Choroid plexus epithelial cell (primary cell): ENCODE data around the gene ANKRD16.
"Not testable (repeated sequence)": the region's sequence is repeated elsewhere in the genome, so short reads cannot be mapped to it uniquely, and the experiment has no call there.

ENCODE experiments used
- DNase-seq: peaks from one replicate; pipeline ENCODE4 v3.0.0-alpha.2; 2010; ENCODE audit warnings: low read depth
- H3K4me3 ChIP-seq: 2 replicates; pipeline ENCODE4 v1.5.1; 2011; ENCODE audit warnings: low read depth, mild to moderate bottlenecking, control low read depth, low read length, moderate library complexity
- TF ChIP-seq, protein P1 (sequence below): conservative IDR thresholded peaks from 2 replicates; pipeline ENCODE4 v1.5.1; 2011; ENCODE audit warnings: low read depth, mild to moderate bottlenecking, control low read depth, inconsistent platforms, low read length, moderate library complexity

The ANKRD16 gene

GRCh38 chr10:5862981-5863685 lies 26.6 kb downstream of the ANKRD16 start:
- DNase-seq, H3K4me3 ChIP-seq: not testable (repeated sequence)
- TF ChIP-seq, protein P1, sequence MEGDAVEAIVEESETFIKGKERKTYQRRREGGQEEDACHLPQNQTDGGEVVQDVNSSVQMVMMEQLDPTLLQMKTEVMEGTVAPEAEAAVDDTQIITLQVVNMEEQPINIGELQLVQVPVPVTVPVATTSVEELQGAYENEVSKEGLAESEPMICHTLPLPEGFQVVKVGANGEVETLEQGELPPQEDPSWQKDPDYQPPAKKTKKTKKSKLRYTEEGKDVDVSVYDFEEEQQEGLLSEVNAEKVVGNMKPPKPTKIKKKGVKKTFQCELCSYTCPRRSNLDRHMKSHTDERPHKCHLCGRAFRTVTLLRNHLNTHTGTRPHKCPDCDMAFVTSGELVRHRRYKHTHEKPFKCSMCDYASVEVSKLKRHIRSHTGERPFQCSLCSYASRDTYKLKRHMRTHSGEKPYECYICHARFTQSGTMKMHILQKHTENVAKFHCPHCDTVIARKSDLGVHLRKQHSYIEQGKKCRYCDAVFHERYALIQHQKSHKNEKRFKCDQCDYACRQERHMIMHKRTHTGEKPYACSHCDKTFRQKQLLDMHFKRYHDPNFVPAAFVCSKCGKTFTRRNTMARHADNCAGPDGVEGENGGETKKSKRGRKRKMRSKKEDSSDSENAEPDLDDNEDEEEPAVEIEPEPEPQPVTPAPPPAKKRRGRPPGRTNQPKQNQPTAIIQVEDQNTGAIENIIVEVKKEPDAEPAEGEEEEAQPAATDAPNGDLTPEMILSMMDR, result peak; percentile 8

DNA sequence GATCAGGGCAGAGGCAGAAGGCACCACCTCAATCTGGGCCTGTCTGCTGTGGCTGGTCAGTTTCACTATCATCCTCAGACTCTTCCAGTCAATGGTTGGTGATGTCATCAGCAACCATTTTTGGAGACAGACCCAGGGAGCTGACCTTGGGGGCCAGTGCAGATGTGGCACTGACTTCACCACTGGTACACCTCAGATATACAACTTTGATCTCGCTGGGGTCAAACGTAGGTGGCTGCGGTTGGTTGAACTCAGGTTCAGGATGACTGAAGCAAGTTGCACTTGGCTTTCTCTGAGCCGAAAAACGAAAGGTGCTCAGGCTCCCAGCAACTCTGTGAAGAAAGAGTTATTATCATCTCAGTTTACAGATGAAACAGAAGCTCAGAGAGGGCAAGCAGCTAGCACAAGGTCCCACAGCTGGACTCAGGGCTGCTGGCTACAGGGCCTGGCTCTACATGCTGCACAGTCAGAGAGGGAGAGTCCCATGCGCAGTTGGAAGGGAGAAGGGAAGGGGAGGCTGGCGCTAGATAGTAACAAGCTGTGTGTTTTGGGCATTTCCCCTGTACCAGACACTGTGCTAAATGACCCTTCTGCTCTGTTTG lies 27.2 kb downstream of the ANKRD16 start:
- TF ChIP-seq, protein P1, result no peak
- DNase-seq, result peak; percentile 17
- no peak overlapping the region for H3K4me3 ChIP-seq

DNA sequence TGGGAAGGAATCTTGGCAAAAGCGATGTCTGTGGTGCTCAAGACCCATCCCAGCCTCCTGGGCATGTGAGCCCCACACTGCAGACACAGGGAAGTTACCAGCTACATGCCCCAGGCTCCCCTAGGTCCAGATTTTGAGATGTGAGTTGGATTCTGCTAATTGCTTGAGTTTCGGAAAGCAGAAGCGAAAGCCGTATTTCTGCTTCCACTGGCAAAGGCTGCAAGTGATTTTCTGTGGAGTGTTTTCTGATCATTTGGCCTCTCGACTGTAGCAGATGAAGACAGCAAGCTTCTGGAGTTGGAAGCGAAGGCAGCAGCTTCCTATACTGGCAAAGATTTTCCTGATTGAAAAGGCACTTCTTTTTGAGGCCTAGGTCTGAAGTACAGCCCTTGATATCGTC lies 29.6 kb downstream of the ANKRD16 start:
- no peak overlapping the region for H3K4me3 ChIP-seq
- DNase-seq, result no peak
- TF ChIP-seq, protein P1, result no peak

GRCh38 chr10:5858811-5859210 lies 30.9 kb downstream of the ANKRD16 start:
- H3K4me3 ChIP-seq, result no peak overlapping the region
- TF ChIP-seq, protein P1, result no peak
- no peak for DNase-seq

GRCh38 chr10:5856701-5857004 lies 33.0 kb downstream of the ANKRD16 start:
- H3K4me3 ChIP-seq, result no peak overlapping the region
- TF ChIP-seq, protein P1, result no peak
- DNase-seq, result no peak

- no peak overlapping the region for H3K4me3 ChIP-seq
- TF ChIP-seq, protein P1, result no peak
- DNase-seq, result no peak
Observed at GRCh38 chr10:5855979-5856700, 33.6 kb downstream of the ANKRD16 start.
